NCI-H82 treated with DMSO at 0.1 percent for 48 hours (cell line): ENCODE data around the gene THOC3.
"Not testable (repeated sequence)": the region's sequence is repeated elsewhere in the genome, so short reads cannot be mapped to it uniquely, and the experiment has no call there.

Experiments
- DNase-seq: peaks from one replicate; lab custom pipeline; 2025; ENCODE audit not compliant: unreplicated experiment; lab: John Stamatoyannopoulos, UW

The THOC3 gene, protein sequence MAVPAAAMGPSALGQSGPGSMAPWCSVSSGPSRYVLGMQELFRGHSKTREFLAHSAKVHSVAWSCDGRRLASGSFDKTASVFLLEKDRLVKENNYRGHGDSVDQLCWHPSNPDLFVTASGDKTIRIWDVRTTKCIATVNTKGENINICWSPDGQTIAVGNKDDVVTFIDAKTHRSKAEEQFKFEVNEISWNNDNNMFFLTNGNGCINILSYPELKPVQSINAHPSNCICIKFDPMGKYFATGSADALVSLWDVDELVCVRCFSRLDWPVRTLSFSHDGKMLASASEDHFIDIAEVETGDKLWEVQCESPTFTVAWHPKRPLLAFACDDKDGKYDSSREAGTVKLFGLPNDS

GRCh38 chr5:175967471-175968372, at the start of gene THOC3:
Gene THOC3, minus strand, starts transcription at chr5:175968315. Its CDS starts 107 bp downstream, at chr5:175968208.
- not testable (repeated sequence) for DNase-seq

DNA sequence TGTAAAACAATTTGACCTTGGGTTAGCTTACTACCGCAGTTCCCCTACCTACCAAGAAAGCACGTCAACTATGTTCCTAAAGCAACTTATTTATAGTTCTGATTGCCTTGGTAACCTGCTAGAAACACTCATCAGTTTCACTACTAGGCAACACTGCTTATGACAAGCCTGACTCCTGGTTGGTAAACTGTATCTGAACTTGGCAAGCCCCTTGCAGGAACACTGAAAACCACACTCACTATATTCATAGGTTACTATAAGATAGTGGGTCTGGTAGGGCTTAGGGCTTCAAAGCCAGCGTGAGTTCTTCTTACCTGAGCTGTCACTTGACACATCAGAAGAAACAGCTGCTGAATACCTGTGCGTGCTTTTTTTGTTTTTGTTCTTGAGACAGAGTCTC, 49.2 kb upstream of the THOC3 start:
- not testable (repeated sequence) for DNase-seq

DNA sequence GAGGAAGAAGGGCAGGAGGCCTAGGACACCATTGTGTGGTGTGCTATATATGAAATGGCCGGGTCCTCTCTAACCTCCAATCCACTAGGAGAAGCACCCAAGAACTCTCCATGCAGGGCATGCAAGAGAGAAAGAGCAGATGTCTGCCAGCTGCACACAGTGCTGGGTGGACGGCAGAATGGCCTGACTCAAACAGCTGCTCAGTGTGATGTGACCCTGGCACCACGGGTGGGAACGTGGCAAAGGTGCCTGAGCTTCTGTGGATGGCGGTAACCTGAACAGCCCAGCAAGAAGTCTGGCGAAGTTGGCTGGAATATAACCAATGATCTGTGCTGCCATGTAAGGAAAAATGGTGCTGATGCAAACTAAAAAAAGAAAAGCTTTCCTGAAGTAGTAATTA, 46.2 kb upstream of the THOC3 start:
- DNase-seq = not testable (repeated sequence)

DNA sequence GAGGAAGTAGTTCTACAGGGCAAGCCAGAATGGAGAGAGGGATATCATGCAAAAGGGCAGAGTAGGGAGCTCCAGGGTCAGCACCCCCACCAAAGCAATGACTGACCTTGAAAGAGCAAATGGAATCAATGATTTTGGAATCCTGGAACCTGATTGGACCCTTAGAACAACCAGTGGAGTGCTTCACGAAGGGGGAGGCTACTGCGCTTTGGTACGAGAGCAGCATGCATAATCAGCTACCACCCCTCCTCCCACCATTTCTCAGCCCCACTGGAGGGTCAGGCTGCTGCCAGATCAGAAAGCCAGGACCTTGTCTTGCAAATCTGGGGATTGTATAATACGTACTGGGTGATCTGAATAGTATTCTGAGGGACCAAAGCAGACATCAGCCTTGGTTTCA, 43.0 kb upstream of the THOC3 start:
- DNase-seq = not testable (repeated sequence)

GRCh38 chr5:176010202-176010601, 42.1 kb upstream of the THOC3 start:
- DNase-seq = not testable (repeated sequence)

- DNase-seq = not testable (repeated sequence)
These were observed 39.1 kb upstream of the THOC3 start for GRCh38 chr5:176007220-176007619.

DNA sequence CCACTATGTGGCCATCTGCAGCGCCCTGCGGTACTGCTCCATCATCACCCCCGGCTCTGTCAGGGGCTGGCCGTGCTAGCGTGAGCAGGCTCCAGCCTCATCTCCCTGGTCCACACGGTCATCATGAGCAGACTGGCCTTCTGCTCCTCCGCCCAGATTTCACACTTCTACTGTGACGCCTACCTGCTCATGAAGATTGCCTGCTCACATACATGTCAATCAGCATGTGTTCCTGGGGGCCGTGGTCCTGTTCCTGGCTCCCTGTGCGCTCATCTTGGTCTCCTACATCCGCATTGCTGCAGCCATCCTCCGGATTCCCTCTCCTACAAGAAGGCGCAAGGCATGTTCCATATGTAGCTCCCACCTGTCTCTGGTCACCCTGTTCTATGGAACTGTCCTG, 38.7 kb upstream of the THOC3 start:
- not testable (repeated sequence) for DNase-seq

DNA sequence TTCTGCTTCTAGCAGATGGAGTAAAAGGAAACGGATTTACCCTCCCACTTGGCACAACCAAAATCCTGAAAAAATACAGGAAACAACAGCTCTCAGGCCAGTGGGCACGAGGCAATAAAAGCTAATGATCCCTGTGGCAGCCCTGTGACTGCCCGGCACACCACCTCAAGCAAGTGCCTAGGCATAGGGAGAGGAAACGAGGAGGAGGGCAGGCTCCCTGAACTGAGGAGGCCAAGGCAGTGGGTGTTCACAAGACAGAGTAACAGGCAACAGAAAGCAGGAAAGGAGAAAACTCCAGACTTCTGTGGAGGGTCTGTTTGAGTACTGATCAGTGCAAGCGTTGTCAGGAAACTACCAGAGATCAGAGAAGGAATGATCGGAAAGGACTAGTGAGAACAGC, 29.9 kb upstream of the THOC3 start:
- DNase-seq = not testable (repeated sequence)

DNA sequence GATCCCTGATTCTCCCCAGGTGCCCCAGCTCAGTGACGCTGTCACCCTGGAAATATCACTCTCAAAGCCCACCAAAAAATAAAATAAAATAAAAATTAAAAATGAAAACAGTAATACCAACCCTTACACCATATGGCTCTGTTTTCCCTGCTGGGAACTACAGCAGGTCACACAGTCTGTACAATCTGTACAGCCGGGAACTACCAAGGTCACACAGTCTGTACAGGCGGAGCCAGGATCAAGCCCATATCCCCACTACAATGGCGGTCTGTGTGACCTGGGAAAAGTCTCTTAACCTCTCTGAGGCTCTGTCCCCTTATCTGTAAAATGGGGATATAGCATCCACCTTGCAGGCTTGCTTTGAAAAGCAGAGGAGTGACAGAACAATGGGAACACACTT, 29.4 kb upstream of the THOC3 start:
- DNase-seq = not testable (repeated sequence)

DNA sequence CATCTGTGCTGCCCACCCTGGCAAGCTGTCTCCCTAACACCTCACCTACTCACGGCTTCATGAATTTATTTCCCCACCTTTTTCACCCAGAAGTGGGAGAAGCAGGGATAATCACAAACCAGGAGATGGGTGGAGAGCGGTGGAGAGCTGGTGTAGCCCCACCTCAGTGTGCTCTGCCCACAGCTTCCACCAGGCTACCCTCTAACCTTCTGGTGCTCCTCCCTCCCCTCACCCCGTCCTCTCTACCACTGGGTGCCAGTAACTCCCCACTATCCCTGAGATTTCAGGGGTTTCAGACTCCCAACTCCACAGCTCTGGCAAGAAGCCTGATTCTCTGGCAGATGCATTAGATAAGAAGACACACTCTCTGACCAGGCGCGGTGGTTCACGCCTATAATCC, 28.7 kb upstream of the THOC3 start:
- DNase-seq = not testable (repeated sequence)

DNA sequence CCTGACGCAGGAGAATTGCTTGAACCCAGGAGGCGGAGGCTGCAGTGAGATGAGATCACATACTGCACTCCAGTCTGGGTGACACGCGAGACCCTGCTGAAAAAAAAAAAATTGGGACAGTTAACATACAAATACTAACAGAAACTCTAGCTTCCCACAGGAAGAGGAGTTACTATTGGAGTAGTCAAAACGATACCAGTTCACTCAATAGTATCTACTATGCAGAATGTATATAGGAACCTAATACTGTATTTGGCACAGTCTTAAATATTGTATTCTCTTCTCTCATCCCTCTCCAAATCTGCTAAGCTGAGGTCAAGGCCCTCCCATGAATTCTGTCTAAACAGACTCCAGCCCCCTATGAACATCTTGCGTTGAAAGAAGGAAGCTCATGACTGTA, 27.4 kb upstream of the THOC3 start:
- not testable (repeated sequence) for DNase-seq

GRCh38 chr5:175979371-175979995, 11.4 kb upstream of the THOC3 start:
- DNase-seq = not testable (repeated sequence)

- not testable (repeated sequence) for DNase-seq
These were observed 266 bp upstream of the THOC3 start for GRCh38 chr5:175968381-175968780.

DNA sequence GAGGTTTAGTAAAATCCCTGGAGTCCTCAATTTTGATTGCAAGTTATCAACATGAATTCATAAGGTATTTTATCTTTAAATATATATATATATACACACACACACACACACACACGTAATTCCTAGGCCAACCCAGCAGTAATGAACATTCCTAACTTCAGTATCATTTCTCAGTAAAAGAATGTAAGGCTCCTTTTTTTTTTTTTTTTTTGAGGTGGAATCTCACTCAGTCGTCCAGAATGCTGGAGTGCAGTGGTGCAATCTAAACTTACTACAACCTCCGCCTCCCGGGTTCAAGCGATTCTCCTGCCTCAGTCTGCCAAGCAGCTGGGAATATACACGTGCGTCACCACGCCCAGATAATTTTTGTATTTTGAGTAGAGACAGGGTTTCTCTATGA, 5.8 kb downstream of the THOC3 start:
- not testable (repeated sequence) for DNase-seq

DNA sequence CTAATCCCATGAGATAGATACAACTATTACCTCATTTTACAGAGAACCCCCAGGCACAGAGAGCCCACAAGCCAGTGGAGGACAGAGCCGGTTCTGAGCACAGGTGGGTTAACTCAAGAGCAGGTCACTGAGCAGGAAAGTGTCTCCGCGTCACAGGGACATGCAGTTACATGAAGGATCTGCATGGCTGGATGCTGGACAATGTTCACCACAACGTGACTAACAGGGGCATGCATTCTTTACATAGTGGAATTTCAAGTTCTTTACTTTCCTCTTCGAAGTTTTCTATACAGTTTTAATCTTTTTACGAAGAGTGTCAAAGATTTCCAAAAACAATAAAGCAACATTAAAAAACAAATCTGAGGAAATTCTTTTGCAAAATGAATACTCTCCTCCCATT, 7.9 kb downstream of the THOC3 start:
- not testable (repeated sequence) for DNase-seq

- not testable (repeated sequence) for DNase-seq
These were observed 9.6 kb downstream of the THOC3 start for GRCh38 chr5:175958515-175958914.

DNA sequence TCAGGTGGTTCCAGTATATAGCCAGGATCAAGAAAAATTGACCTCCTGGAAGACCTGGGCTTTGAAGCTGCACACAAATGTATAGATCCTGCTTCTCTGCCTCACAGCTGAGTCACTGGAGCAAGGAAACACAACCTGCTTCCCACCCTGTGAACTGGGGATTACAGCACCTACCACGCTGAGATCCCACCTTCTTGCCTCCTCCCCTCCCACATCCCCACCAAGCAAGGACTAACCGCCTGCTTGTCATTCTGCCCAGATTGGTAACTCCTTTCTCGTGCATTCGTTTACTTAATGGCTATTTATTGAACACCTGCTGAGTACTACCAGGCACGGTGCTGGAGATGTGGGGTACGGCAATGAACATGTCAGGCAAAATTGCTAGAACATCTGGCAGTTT, 14.0 kb downstream of the THOC3 start:
- DNase-seq = not testable (repeated sequence)

GRCh38 chr5:175952810-175953209, 15.3 kb downstream of the THOC3 start:
- DNase-seq = not testable (repeated sequence)

DNA sequence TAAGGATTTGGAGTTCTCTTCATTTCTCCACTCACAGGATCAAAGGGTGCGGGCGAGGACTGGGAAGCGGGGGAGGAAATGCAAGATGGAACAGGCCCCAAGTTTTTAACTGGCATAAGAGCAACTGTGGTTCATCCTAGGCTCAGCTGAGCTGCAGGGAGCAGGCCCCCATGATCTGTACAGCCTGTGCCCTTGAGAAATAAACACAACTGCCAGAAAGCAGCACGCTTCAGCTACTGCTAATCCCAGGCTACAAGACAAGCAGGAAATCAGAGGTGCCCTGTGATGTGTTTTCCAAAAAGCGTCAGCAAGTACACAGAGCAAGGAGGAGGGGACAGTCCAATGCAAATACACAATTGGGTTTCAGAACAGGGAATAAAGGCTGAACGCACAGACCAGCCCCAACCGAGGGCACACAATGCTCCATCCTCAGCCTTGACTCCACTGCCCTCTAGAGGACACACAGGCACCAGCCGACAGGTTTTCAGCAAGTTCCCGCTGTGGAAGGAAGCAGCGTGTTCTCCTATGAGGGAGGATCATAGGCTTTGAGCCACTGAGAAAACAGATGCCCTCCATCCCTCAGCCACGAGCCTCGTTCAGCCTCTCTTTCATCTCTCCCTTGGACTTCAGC, 16.7 kb downstream of the THOC3 start:
- not testable (repeated sequence) for DNase-seq

DNA sequence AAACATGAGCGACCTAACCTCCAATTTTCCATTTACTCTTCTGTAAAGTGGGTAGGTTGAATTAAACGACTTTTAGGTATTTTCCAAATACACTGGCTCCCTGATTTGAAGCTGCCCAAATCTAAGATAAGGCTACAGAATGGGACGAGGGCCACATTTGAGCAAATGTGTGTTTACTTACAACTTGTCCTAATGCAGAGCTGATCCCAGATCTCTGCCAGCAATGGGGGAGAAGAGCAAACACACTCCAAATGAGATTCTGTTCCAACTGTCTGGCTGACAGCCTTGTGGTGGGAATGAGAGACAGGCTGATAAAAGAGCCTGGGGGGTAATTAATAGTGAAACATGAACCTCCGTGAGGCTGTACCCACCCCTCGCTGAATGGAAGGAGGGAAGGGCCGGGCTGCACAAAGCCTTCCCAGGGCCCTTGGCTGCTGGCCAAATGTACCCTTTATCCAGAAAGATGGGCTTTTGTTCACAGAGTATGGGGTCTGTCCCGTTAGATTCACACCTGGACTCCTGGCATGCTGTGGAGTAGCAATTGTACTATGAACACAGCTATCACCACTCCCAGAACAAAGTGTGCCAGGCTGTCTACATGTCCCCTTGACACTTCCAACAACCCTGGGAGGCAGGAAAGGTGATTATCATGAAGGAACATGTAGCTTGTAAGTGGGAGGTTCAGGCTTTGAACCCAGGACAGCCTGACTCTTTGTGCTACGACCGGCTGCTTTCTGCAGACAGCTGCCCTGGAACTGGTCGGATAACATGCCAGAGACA, 19.6 kb downstream of the THOC3 start:
- DNase-seq = not testable (repeated sequence)
